ENCODE measurements around the gene MAN1A1.

The MAN1A1 gene

DNA sequence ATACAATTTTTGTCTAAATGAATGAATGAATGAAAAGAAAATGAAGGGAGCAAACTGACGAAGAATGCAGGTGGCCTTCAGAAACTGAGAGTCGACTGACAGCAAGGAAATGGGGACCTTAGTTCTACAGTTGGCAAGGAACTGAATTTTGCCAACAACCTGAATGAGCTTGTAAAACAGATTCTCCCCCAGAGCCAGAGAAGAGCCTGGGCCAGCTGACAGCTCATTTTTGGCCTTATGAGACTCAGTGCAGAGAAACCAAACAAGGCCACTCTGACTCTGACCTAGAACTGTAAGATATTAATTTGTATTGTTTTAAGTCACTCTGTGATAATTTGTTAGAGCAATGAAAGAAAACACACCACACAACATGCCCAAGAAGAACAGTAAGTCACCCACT lies 21.8 kb downstream of the MAN1A1 start:
- no peaks in the 10 kb centered on the region for H3K27me3 Mint-ChIP-seq
- no peaks in the 10 kb centered on the region for H3K9me3 Mint-ChIP-seq
- no peak overlapping the region for H3K4me3 Mint-ChIP-seq
- H3K36me3 Mint-ChIP-seq, result peaks cover 6% of the 10 kb centered on the region
- no peak overlapping the region for H3K27ac Mint-ChIP-seq
- DNase-seq, result no peak
- H3K4me1 Mint-ChIP-seq, result peaks cover 15% of the 10 kb centered on the region
- CTCF ChIA-PET, result interaction anchor here (1.2 kb wide), 1 partner anchor 22 kb away, joined by 3 read pairs; no protein-coding TSS in a partner anchor

DNA sequence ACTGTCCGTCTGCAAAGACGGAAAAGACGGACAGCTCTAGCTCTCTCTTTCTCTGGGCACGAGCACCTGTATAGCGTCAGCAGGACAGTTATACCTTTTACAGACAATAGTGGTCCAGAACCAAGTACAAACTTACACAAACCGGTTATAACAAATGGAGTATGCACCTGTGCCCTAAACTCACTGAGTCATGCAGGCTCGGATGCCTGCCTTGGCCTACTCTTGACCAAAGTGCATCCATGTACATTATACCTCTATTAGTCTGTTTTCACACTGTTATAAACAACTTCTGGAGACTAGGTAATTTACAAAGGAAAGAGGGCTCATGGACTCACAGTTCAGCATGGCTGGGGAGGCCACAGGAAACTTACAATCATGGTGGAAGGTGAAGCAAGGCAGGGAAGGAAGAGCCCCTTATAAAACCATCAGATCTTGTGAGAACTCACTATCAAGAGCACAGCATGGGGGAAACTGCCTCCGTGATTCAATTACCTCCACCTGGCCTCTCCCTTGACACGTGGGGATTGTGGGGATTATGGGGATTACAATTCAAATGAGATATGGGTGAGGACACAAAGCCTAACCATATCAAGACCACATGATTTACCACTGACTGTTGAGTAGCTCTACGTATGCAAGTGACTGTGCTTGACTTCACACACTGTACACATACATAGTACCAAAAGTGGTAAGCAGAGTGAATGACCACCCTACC lies 23.1 kb downstream of the MAN1A1 start:
- no peak overlapping the region for H3K27ac Mint-ChIP-seq
- peaks cover 6% of the 10 kb centered on the region for H3K36me3 Mint-ChIP-seq
- H3K27me3 Mint-ChIP-seq, result no peaks in the 10 kb centered on the region
- CTCF ChIA-PET, result interaction anchor here (1.2 to 1.3 kb wide), 2 partner anchors 9 to 12 kb away, joined by 3 to 4 read pairs; no protein-coding TSS in a partner anchor
- DNase-seq, result no peak
- H3K4me1 Mint-ChIP-seq, result peaks cover 19% of the 10 kb centered on the region
- no peak overlapping the region for H3K4me3 Mint-ChIP-seq
- H3K9me3 Mint-ChIP-seq, result no peaks in the 10 kb centered on the region

DNA sequence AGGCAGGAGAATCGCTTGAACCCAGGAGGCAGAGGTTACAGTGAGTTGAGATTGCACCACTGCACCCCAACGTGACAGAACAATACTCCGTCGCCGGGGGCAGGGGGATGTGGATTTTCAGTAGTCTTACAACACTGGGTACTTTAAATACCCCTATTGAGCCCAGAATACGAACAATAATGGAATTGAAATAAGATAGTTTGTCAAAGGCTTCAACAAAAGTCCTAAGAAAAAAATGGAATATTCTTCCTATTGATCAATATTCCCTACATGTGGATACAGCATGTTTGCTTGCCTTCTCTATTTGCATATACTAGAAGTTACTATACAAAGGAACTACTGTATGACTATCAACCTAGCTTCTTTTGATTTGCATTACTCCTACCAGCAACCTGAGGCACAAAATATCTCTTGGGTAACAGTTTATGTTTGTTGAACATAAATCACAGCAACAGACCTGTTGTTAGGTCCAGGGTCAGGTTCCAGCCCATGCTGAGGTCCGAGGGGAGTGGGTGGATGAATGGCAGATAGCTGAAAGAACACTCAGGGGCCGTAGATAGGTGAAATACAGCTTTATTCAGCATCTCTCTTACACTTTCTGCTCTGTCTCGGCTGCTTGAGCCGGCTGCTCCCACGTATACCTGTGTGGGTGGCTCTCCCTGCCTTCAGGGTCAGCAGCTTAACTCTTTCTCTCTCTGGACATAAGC lies 23.8 kb downstream of the MAN1A1 start:
- H3K36me3 Mint-ChIP-seq, result peaks cover 6% of the 10 kb centered on the region
- peaks cover 19% of the 10 kb centered on the region for H3K4me1 Mint-ChIP-seq
- DNase-seq, result no peak
- no peak overlapping the region for H3K27ac Mint-ChIP-seq
- H3K9me3 Mint-ChIP-seq, result no peaks in the 10 kb centered on the region
- CTCF ChIA-PET, result interaction anchor here (1.2 to 1.3 kb wide), 2 partner anchors 9 to 11 kb away, joined by 3 to 4 read pairs; no protein-coding TSS in a partner anchor
- no peak overlapping the region for H3K4me3 Mint-ChIP-seq
- no peaks in the 10 kb centered on the region for H3K27me3 Mint-ChIP-seq

DNA sequence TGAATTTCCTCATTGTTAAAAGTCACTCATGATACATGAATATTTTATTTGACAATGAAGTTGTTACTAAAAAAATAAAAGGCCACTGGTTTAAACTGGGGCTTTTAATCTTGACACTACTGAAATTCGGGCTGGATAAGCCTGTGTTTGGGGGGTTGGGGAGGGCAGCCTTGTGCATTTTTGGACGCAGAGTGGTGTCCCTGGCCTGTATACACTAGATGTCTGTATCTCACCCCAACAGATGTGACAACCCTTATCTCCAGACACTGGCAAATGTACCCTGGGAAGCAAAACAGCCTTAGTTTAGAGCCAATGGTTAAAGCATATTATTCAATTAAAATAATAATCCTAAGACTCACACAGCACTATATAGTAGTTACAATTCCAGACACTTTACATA lies 24.8 kb downstream of the MAN1A1 start:
- no peaks in the 10 kb centered on the region for H3K27me3 Mint-ChIP-seq
- H3K4me3 Mint-ChIP-seq, result no peak overlapping the region
- no peaks in the 10 kb centered on the region for H3K9me3 Mint-ChIP-seq
- peaks cover 19% of the 10 kb centered on the region for H3K4me1 Mint-ChIP-seq
- H3K36me3 Mint-ChIP-seq, result peaks cover 6% of the 10 kb centered on the region
- H3K27ac Mint-ChIP-seq, result no peak overlapping the region
- DNase-seq, result no peak
- CTCF ChIA-PET, result no interaction called here

DNA sequence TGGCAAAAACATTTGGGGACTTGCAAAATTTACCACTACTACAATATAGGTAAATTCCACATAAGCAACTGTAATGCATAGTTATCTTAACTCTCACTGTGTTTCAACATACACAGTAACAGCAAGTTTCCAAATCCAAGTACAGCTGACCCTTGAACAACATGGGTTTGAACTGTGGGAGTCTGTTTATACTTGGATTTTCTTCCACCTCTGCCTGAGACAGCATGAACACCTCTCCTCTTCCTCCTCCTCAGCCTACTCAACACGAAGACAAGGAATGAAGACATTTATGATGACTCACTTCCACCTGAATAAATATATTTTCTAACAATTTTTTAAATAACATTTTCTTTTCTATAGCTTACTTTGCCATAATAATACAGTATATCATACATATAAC lies 25.6 kb downstream of the MAN1A1 start:
- Mint-ChIP-seq H3K4me3 (no peak overlapping the region), H3K9me3 (no peaks in the 10 kb centered on the region), H3K27ac (no peak overlapping the region), H3K36me3 (peaks cover 6% of the 10 kb centered on the region), H3K4me1 (peaks cover 19% of the 10 kb centered on the region), H3K27me3 (no peaks in the 10 kb centered on the region)
- no peak for DNase-seq
- CTCF ChIA-PET, result interaction anchor here (1.6 kb wide), 1 partner anchor 10 kb away, joined by 8 read pairs; no protein-coding TSS in a partner anchor

DNA sequence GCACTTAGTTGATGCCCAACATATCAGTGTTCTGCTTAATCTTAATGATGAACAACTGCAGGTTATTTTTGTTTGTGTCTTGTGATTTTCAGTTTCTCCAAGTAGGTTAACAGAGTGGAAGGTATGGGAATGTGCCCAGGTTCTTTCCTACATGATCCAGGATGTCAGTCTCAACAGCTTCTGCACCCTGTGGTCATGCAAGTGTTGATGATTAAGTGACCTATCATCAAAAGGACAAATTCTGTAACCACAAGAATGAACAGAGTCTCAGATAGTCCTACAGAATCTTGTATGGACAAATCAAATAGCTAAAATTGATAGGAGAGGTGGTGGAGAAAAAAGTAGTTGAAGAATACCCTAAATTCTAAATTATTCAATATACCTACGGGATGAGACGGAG lies 26.1 kb downstream of the MAN1A1 start:
- CTCF ChIA-PET, result interaction anchor here (1.6 kb wide), 1 partner anchor 9 kb away, joined by 8 read pairs; no protein-coding TSS in a partner anchor
- Mint-ChIP-seq H3K4me1 (peaks cover 19% of the 10 kb centered on the region), H3K27me3 (no peaks in the 10 kb centered on the region), H3K9me3 (no peaks in the 10 kb centered on the region), H3K27ac (no peak overlapping the region), H3K4me3 (no peak overlapping the region), H3K36me3 (peaks cover 6% of the 10 kb centered on the region)
- no peak for DNase-seq

DNA sequence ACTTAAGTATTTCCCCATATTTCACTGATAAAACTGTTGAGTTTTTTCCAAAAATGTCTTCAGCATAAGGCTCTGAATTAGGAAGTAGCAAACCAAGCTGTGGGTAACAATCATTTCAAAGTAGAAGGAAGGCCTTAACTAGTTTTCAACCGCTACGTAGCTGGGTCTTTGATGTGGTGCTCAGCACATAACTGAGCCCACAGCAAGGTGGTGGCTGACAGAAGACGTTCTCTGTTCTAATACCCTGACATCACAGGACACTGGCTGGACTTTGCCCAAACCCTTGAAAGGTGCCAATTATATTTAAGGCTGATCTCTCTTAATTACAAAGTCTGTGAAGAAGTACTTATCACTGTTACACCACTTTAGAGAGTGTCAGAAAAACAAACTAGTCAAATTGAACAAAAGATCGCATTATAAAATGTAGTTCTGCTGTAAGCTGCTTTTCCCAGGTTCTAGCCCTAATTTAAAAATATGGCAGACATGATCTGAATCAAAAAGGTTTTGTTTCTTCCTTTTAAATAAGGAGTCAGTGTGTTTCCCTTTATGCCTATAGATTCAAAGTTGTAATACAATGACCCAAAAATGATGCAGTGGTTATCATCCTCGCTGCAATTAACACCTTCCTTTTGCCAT lies 26.7 kb downstream of the MAN1A1 start:
- Mint-ChIP-seq H3K4me3 (no peak overlapping the region), H3K36me3 (peaks cover 6% of the 10 kb centered on the region), H3K27ac (peak overlapping the region; percentile 68), H3K4me1 (peaks cover 19% of the 10 kb centered on the region), H3K9me3 (no peaks in the 10 kb centered on the region), H3K27me3 (no peaks in the 10 kb centered on the region)
- peak; percentile 68 for DNase-seq
- CTCF ChIA-PET, result interaction anchor here (0.6 to 1.6 kb wide), 5 partner anchors 9 to 191 kb away, joined by 3 to 8 read pairs (median 3); no protein-coding TSS in a partner anchor

DNA sequence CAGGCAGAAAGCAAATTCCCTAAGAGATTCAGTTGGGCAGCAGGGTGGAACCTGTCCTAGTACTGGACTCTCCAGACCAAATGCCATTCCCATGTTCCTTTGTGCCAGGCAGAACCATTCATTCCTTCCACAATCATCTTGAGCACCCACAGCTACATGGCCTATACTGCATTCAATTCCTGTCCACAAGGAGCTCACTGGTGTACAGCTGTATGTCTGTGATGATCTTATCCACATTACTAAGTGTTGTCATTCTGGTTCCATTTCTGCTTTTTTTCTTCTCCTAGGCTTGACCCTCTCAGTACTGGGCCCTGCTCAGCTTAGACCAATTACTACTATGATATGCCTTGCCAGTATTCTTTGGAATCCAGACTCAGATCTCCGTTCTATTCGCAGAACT lies 27.5 kb downstream of the MAN1A1 start:
- H3K27ac Mint-ChIP-seq, result no peak overlapping the region
- CTCF ChIA-PET, result interaction anchor here (0.6 to 1.4 kb wide), 4 partner anchors 11 to 190 kb away, joined by 3 to 4 read pairs (median 3); no protein-coding TSS in a partner anchor
- H3K4me1 Mint-ChIP-seq, result peaks cover 19% of the 10 kb centered on the region

DNA sequence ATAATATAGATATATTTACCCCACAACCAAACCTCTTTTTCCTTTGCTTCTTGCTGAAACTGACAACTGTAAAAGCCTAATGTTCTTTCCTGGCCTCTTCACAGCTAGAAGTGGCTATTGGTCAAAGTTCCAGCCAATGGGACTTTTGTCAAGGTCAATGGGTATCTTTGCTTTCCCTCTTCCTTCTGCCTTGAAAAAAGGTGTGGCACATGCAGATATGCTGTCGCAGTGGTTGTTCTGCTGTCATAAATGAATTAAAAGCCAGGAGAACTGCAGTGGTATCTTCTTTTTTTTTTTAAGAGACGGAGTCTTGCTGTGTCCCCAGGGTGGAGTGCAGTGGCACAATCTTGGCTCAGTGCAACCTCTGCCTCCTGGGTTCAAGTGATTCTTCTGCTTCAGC lies 29.9 kb downstream of the MAN1A1 start:
- no peak overlapping the region for H3K27ac Mint-ChIP-seq
- no peak overlapping the region for H3K4me3 Mint-ChIP-seq
- H3K27me3 Mint-ChIP-seq, result no peaks in the 10 kb centered on the region
- DNase-seq, result no peak
- no peaks in the 10 kb centered on the region for H3K9me3 Mint-ChIP-seq
- H3K4me1 Mint-ChIP-seq, result peaks cover 32% of the 10 kb centered on the region
- peaks cover 2% of the 10 kb centered on the region for H3K36me3 Mint-ChIP-seq
- CTCF ChIA-PET, result no interaction called here

More for the DNA sequence above, 27.5 kb downstream of the MAN1A1 start:
- Mint-ChIP-seq H3K9me3 (no peaks in the 10 kb centered on the region), H3K36me3 (peaks cover 6% of the 10 kb centered on the region), H3K27me3 (no peaks in the 10 kb centered on the region), H3K4me3 (no peak overlapping the region)
- DNase-seq, result no peak

DNA sequence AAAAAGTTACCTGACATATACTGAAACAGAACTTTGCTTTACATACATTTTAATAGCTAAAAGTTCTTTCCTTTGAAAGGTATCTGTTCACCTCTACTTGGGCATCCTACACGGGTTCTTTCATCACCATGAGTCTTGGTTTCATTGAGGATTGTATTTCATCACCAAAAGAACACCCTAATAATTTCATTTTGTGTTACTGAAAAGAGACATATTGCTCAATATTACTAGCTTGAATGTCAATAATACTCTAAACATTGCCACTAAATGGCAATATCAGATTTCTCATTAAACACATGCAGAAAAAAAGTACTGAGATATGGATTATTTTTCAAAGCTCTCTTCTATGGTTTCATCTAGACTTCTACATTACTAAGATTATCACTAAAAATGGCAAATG lies 30.8 kb downstream of the MAN1A1 start:
- Mint-ChIP-seq H3K27me3 (no peaks in the 10 kb centered on the region), H3K4me3 (no peak overlapping the region), H3K9me3 (no peaks in the 10 kb centered on the region), H3K36me3 (peaks cover 4% of the 10 kb centered on the region), H3K4me1 (peaks cover 41% of the 10 kb centered on the region), H3K27ac (no peak overlapping the region)
- CTCF ChIA-PET, result interaction anchor here (1.0 kb wide), 1 partner anchor 16 kb away, joined by 3 read pairs; no protein-coding TSS in a partner anchor
- DNase-seq, result no peak

DNA sequence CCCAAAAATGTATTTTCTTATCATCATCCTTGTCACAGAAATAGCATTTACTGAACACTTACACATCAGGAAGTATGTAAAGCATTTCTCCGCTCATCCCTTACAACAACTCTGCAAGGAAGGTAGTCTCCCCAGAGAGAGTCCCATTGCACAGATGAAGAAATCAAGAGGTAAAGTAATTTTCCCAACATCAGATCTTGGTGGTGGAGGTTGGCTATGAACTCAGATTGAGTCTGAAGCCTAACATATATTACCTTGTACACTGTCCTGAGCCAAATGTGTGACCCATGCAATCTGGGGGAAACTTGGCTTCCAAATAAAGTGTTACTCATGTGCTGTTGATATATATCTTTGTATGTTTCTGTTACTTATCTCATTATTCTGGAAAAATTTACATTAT lies 31.4 kb downstream of the MAN1A1 start:
- CTCF ChIA-PET, result interaction anchor here (1.0 kb wide), 1 partner anchor 17 kb away, joined by 3 read pairs; no protein-coding TSS in a partner anchor
- Mint-ChIP-seq H3K9me3 (no peaks in the 10 kb centered on the region), H3K27me3 (no peaks in the 10 kb centered on the region), H3K4me3 (no peak overlapping the region), H3K36me3 (peaks cover 3% of the 10 kb centered on the region), H3K27ac (no peak overlapping the region), H3K4me1 (peaks cover 42% of the 10 kb centered on the region)
- no peak for DNase-seq

DNA sequence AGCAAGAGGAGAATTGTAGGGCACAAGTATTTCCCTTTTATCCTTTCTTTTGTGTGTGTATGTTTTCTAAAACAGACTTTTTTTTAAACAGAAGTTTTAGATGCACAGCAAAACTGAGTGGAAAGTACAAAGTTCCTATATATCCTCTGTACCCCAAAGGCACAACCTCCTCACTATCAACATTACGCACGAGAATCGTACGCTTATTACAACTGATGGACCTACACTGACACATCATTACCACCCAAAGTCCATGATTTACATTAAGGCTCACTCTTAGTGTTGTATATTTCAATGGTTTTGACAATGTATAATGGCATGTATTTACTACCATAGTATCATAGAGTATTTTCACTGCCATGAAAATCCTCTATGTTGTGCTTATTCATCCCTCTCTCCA lies 32.6 kb downstream of the MAN1A1 start:
- no peaks in the 10 kb centered on the region for H3K27me3 Mint-ChIP-seq
- H3K4me1 Mint-ChIP-seq, result peaks cover 42% of the 10 kb centered on the region
- CTCF ChIA-PET, result no interaction called here
- no peaks in the 10 kb centered on the region for H3K9me3 Mint-ChIP-seq
- DNase-seq, result no peak
- no peak overlapping the region for H3K27ac Mint-ChIP-seq
- no peak overlapping the region for H3K4me3 Mint-ChIP-seq
- H3K36me3 Mint-ChIP-seq, result peaks cover 3% of the 10 kb centered on the region

DNA sequence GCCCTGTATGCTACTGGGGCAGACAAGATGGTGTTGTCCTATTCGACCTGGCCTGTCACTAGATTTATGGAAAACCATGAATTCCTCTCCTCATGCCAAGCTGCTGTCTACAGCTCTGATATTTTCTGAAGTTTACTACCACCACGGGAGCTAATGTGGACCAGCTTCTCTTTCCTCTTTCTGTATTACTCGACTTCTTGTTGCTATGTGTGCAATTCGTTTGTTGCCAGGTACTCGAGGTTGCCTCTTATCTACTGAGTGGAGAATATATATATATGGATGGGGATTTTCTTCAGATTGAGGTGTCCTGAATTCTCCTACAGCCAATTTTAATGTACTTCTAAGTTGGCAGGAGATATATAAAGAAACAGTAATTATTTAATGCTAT lies 34.7 kb downstream of the MAN1A1 start:
- H3K27ac Mint-ChIP-seq, result peak overlapping the region; percentile 84
- CTCF ChIA-PET, result interaction anchor here (0.6 to 2.5 kb wide), 13 partner anchors 8 to 186 kb away, joined by 3 to 13 read pairs (median 4); no protein-coding TSS in a partner anchor
- peaks cover 53% of the 10 kb centered on the region for H3K4me1 Mint-ChIP-seq
- H3K9me3 Mint-ChIP-seq, result no peaks in the 10 kb centered on the region
- H3K27me3 Mint-ChIP-seq, result no peaks in the 10 kb centered on the region
- H3K36me3 Mint-ChIP-seq, result peaks cover 3% of the 10 kb centered on the region
- no peak for DNase-seq
- H3K4me3 Mint-ChIP-seq, result no peak overlapping the region

Data from activated naive CD4-positive, alpha-beta T cell treated with anti-CD3 and anti-CD28 coated beads, Interleukin-2, amount 10 ng/mL, durations not matched to agents 7 days and 5 days (primary cell).